ENCODE measurements around the gene ENOX1.

DNA sequence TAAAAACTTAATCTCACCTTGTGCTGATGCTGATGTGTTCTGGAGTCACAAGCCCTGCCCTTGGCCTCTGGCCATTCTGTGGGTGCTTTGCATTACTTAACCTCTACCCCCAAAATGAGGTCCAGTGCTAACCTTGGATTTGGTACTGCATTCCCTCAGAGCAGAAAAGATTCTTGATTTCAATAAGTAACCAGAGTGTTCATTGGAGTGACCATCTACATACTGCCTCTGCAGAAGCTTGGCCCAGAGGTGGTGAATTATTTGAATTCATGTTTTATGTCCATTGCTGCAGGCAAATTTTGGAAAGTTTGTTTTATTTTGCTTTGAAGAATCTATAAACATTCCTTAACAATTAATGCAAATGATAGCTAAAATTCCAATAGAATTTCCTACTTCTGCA is 7.6 kb upstream of the ENOX1 start:
- TF ChIP-seq POLR2A (IDR thresholded peaks at IDR 0.05) = no peak
- TF ChIP-seq, protein P1, sequence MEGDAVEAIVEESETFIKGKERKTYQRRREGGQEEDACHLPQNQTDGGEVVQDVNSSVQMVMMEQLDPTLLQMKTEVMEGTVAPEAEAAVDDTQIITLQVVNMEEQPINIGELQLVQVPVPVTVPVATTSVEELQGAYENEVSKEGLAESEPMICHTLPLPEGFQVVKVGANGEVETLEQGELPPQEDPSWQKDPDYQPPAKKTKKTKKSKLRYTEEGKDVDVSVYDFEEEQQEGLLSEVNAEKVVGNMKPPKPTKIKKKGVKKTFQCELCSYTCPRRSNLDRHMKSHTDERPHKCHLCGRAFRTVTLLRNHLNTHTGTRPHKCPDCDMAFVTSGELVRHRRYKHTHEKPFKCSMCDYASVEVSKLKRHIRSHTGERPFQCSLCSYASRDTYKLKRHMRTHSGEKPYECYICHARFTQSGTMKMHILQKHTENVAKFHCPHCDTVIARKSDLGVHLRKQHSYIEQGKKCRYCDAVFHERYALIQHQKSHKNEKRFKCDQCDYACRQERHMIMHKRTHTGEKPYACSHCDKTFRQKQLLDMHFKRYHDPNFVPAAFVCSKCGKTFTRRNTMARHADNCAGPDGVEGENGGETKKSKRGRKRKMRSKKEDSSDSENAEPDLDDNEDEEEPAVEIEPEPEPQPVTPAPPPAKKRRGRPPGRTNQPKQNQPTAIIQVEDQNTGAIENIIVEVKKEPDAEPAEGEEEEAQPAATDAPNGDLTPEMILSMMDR (IDR thresholded peaks at IDR 0.05) = no peak

Measured in testis (tissue), 2 donors.